ENCODE results near the gene RANBP2.
A peak's percentile ranks its signal among the peaks of the same experiment; 100 is the strongest.

The RANBP2 gene

GRCh38 chr2:108806371-108807113, 87.3 kb downstream of the RANBP2 start:
- no peaks in the 10 kb centered on the region for H3K27me3 ChIP-seq
- no peak overlapping the region for H3K4me2 ChIP-seq
- H3K4me3 ChIP-seq, result no peak overlapping the region
- H3K9ac ChIP-seq, result no peak overlapping the region
- H3K27ac ChIP-seq, result no peak overlapping the region
- H3K9me3 ChIP-seq (replicated peaks in 1 of 11), result peaks cover 28 to 39% (median 35%) of the 10 kb centered on the region in 11 experiments
- TF ChIP-seq Cebpa-rat (IDR thresholded peaks at IDR 0.05), result no peak
- no peaks in the 10 kb centered on the region; a peak in 1 of 22 replicates for H4K20me1 ChIP-seq
- H3K4me1 ChIP-seq, result no peaks in the 10 kb centered on the region
- peaks cover 60 to 87% (median 80%) of the 10 kb centered on the region in 11 experiments for H3K36me3 ChIP-seq

- no peak overlapping the region for H3K27ac ChIP-seq
- peak overlapping the region in 2 of 10 experiments; percentile 10 to 33; a peak in 1 of 20 replicates for H3K4me3 ChIP-seq
- H3K36me3 ChIP-seq, result peaks cover 69 to 100% (median 91%) of the 10 kb centered on the region in 11 experiments
Measured at GRCh38 chr2:108809936-108810335, 90.7 kb downstream of the RANBP2 start.

GRCh38 chr2:108810993-108811957, 92.0 kb downstream of the RANBP2 start:
- no peak overlapping the region for H3K4me2 ChIP-seq
- H3K9ac ChIP-seq, result no peak overlapping the region
- H3K9me3 ChIP-seq (replicated peaks in 1 of 11), result peaks cover 31 to 47% (median 40%) of the 10 kb centered on the region in 11 experiments

More at GRCh38 chr2:108809936-108810335, 90.7 kb downstream of the RANBP2 start:
- Histone ChIP-seq H3K4me1 (no peaks in the 10 kb centered on the region), H3K4me2 (no peak overlapping the region), H3K9me3 (replicated peaks in 1 of 11) (peaks cover 28 to 39% (median 35%) of the 10 kb centered on the region in 11 experiments), H3K9ac (no peak overlapping the region), H4K20me1 (no peaks in the 10 kb centered on the region), H3K27me3 (no peaks in the 10 kb centered on the region)
- no peak for TF ChIP-seq Cebpa-rat (IDR thresholded peaks at IDR 0.05)

GRCh38 chr2:108813732-108814131, 94.5 kb downstream of the RANBP2 start:
- H3K4me1 ChIP-seq, result no peaks in the 10 kb centered on the region
- no peak overlapping the region for H3K4me2 ChIP-seq
- no peak overlapping the region for H3K9ac ChIP-seq
- peaks cover 72 to 99% (median 90%) of the 10 kb centered on the region in 11 experiments for H3K36me3 ChIP-seq
- H3K27me3 ChIP-seq, result no peaks in the 10 kb centered on the region
- TF ChIP-seq Cebpa-rat (IDR thresholded peaks at IDR 0.05), result peak in 1 of 11 experiments; percentile 37; a peak in 1 of 22 replicates
- H3K9me3 ChIP-seq (replicated peaks in 1 of 11), result peaks cover 34 to 57% (median 47%) of the 10 kb centered on the region in 11 experiments
- no peak overlapping the region for H3K4me3 ChIP-seq
- H4K20me1 ChIP-seq, result no peaks in the 10 kb centered on the region
- H3K27ac ChIP-seq, result no peak overlapping the region

More at GRCh38 chr2:108810993-108811957, 92.0 kb downstream of the RANBP2 start:
- Histone ChIP-seq H3K27me3 (no peaks in the 10 kb centered on the region), H4K20me1 (no peaks in the 10 kb centered on the region), H3K4me1 (no peaks in the 10 kb centered on the region), H3K27ac (no peak overlapping the region), H3K36me3 (peaks cover 70 to 99% (median 90%) of the 10 kb centered on the region in 11 experiments), H3K4me3 (no peak overlapping the region)
- TF ChIP-seq Cebpa-rat (IDR thresholded peaks at IDR 0.05), result no peak

- H3K36me3 ChIP-seq, result peaks cover 58 to 85% (median 66%) of the 10 kb centered on the region in 11 experiments
- H3K9me3 ChIP-seq (replicated peaks in 1 of 11), result peaks cover 46 to 67% (median 58%) of the 10 kb centered on the region in 11 experiments
- H3K4me3 ChIP-seq, result no peak overlapping the region
- no peak overlapping the region for H3K4me2 ChIP-seq
- no peaks in the 10 kb centered on the region for H3K27me3 ChIP-seq
- H4K20me1 ChIP-seq, result no peaks in the 10 kb centered on the region
- H3K4me1 ChIP-seq, result peaks cover 0 to 27% (median 19%) of the 10 kb centered on the region in 10 experiments; a peak in 13 of 20 replicates
- no peak overlapping the region for H3K27ac ChIP-seq
- TF ChIP-seq Cebpa-rat (IDR thresholded peaks at IDR 0.05), result no peak
- no peak overlapping the region for H3K9ac ChIP-seq
Measured at GRCh38 chr2:108820482-108820881, 101.2 kb downstream of the RANBP2 start.

GRCh38 chr2:108823286-108823685, 104.0 kb downstream of the RANBP2 start:
- no peak overlapping the region for H3K4me3 ChIP-seq
- no peaks in the 10 kb centered on the region for H4K20me1 ChIP-seq
- H3K9ac ChIP-seq, result no peak overlapping the region
- peak overlapping the region in 8 of 11 experiments; percentile 10 to 78 (median 36); a peak in 11 of 22 replicates for H3K4me2 ChIP-seq
- no peak overlapping the region for H3K27ac ChIP-seq
- H3K9me3 ChIP-seq (replicated peaks in 1 of 11), result peaks cover 31 to 41% (median 35%) of the 10 kb centered on the region in 11 experiments
- no peak for TF ChIP-seq Cebpa-rat (IDR thresholded peaks at IDR 0.05)
- H3K36me3 ChIP-seq, result peaks cover 35 to 75% (median 43%) of the 10 kb centered on the region in 11 experiments
- peaks cover 0 to 27% (median 19%) of the 10 kb centered on the region in 10 experiments; a peak in 13 of 20 replicates for H3K4me1 ChIP-seq
- H3K27me3 ChIP-seq, result no peaks in the 10 kb centered on the region

GRCh38 chr2:108824316-108825070, 105.2 kb downstream of the RANBP2 start:
- Histone ChIP-seq H3K27me3 (no peaks in the 10 kb centered on the region), H3K4me3 (no peak overlapping the region), H3K27ac (no peak overlapping the region), H3K4me1 (peaks cover 0 to 27% (median 19%) of the 10 kb centered on the region in 10 experiments; a peak in 13 of 20 replicates), H3K4me2 (peak overlapping the region in 6 of 11 experiments; percentile 25 to 78 (median 52); a peak in 12 of 22 replicates), H3K9me3 (replicated peaks in 1 of 11) (peaks cover 23 to 32% (median 25%) of the 10 kb centered on the region in 11 experiments), H3K36me3 (peaks cover 24 to 63% (median 35%) of the 10 kb centered on the region in 11 experiments), H3K9ac (no peak overlapping the region), H4K20me1 (no peaks in the 10 kb centered on the region)
- no peak for TF ChIP-seq Cebpa-rat (IDR thresholded peaks at IDR 0.05)

- no peak overlapping the region for H3K9ac ChIP-seq
- no peaks in the 10 kb centered on the region for H3K27me3 ChIP-seq
- TF ChIP-seq Cebpa-rat (IDR thresholded peaks at IDR 0.05), result no peak
- H4K20me1 ChIP-seq, result no peaks in the 10 kb centered on the region
- H3K4me2 ChIP-seq, result peak overlapping the region in 2 of 11 experiments; percentile 65 to 78; a peak in 3 of 22 replicates
- H3K9me3 ChIP-seq (replicated peaks in 1 of 11), result peaks cover 16 to 26% (median 21%) of the 10 kb centered on the region in 11 experiments
- H3K4me3 ChIP-seq, result no peak overlapping the region
- H3K4me1 ChIP-seq, result peaks cover 0 to 27% (median 19%) of the 10 kb centered on the region in 10 experiments; a peak in 13 of 20 replicates
- peaks cover 17 to 55% (median 27%) of the 10 kb centered on the region in 11 experiments; a peak in 21 of 22 replicates for H3K36me3 ChIP-seq
- H3K27ac ChIP-seq, result no peak overlapping the region
Measured at GRCh38 chr2:108825254-108825653, 106.0 kb downstream of the RANBP2 start.
